ENCODE data around the gene AKAP12. TPM values are rescaled to one million over a fixed set of nuclear protein-coding genes. Genes with fewer than 3 reads are reported as not detected.

Gene AKAP12
- polyA plus RNA-seq, 1 donor (not counting 4 experiments of a cell fraction or from before 2014, with no cell fraction given): 0.56 TPM

DNA sequence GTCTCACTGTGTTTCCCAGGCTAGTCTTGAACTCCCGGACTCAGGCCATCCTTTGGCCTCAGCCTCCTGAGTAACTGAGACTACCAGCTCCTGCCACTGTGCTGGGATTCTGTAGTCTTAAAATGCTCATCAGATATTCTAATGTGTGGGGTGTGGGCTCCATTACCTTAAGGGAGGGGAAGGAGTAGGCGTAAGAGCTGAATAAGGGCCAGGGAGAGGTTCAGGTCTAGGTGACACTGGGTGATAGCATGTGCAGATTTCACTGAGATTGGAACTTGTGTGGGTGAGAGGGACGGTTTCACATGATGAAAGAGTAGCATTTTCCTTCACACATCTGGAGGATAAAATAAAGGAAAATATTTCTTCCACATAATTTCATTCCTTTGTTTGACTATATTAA, 8.5 kb downstream of the AKAP12 start:
- H2AFZ ChIP-seq (ENCODE audit: control insufficient read depth, low read length): no peak overlapping the region
- no peaks in the 10 kb centered on the region for H3K36me3 ChIP-seq (ENCODE audit: control insufficient read depth in 2 of 2, extremely low read depth in 1 of 2, insufficient read depth in 2 of 2, low read length in 2 of 2)
- H3K4me2 ChIP-seq (ENCODE audit: control insufficient read depth, extremely low read depth, insufficient read depth, low read depth, low read length): no peak overlapping the region
- H3K27me3 ChIP-seq (ENCODE audit: control insufficient read depth, extremely low read depth, insufficient read depth, low read length): peaks cover 8% of the 10 kb centered on the region
- TF ChIP-seq EZH2 (IDR thresholded peaks at IDR 0.05; ENCODE audit: low read length) (no peak), CTCF (optimal IDR thresholded peaks at IDR 0.05 in 1 of 3, IDR thresholded peaks at IDR 0.05 in 1 of 3, conservative IDR thresholded peaks at IDR 0.05 in 1 of 3; ENCODE audit: extremely low read depth in 1 of 3, insufficient read depth in 2 of 3, low read length in 3 of 3) (no peak)
- H3K79me2 ChIP-seq (ENCODE audit: control insufficient read depth, insufficient read depth, low read length): no peaks in the 10 kb centered on the region
- H3K9ac ChIP-seq (ENCODE audit: control insufficient read depth, extremely low read depth, insufficient read depth, low read length): no peak overlapping the region
- no peak overlapping the region for H3K27ac ChIP-seq (ENCODE audit: control insufficient read depth, insufficient read depth, low read length)
- no peaks in the 10 kb centered on the region for H4K20me1 ChIP-seq (ENCODE audit: control insufficient read depth, extremely low read depth, insufficient read depth, low read length)
- H3K4me3 ChIP-seq (ENCODE audit: control insufficient read depth in 2 of 3, extremely low read depth in 1 of 3, insufficient read depth in 2 of 3, low read depth in 1 of 3, low read length in 3 of 3): no peak overlapping the region
- DNase-seq (ENCODE audit: low read depth, low spot score): no peak
- dilution Hi-C loops (cut with MboI; ENCODE audit: extremely low pct_ligation_motif_present, low sequenced_read_pairs): no loop called here
- FAIRE-seq: no peak
- no peaks in the 10 kb centered on the region for H3K9me3 ChIP-seq (ENCODE audit: control insufficient read depth, low read depth, low read length)
- no peaks in the 10 kb centered on the region for H3K4me1 ChIP-seq (ENCODE audit: control insufficient read depth, extremely low read depth, insufficient read depth, low read length)
- H3K9me1 ChIP-seq (ENCODE audit: control insufficient read depth, extremely low read depth, insufficient read depth, low read length): no peaks in the 10 kb centered on the region

- Histone ChIP-seq H3K36me3 (ENCODE audit: control insufficient read depth in 2 of 2, extremely low read depth in 1 of 2, insufficient read depth in 2 of 2, low read length in 2 of 2) (no peaks in the 10 kb centered on the region), H3K4me1 (ENCODE audit: control insufficient read depth, extremely low read depth, insufficient read depth, low read length) (no peaks in the 10 kb centered on the region), H2AFZ (ENCODE audit: control insufficient read depth, low read length) (no peak overlapping the region), H3K4me3 (ENCODE audit: control insufficient read depth in 2 of 3, extremely low read depth in 1 of 3, insufficient read depth in 2 of 3, low read depth in 1 of 3, low read length in 3 of 3) (no peak overlapping the region), H3K27ac (ENCODE audit: control insufficient read depth, insufficient read depth, low read length) (no peak overlapping the region), H3K27me3 (ENCODE audit: control insufficient read depth, extremely low read depth, insufficient read depth, low read length) (no peaks in the 10 kb centered on the region), H3K9ac (ENCODE audit: control insufficient read depth, extremely low read depth, insufficient read depth, low read length) (no peak overlapping the region), H4K20me1 (ENCODE audit: control insufficient read depth, extremely low read depth, insufficient read depth, low read length) (no peaks in the 10 kb centered on the region), H3K9me3 (ENCODE audit: control insufficient read depth, low read depth, low read length) (no peaks in the 10 kb centered on the region), H3K9me1 (ENCODE audit: control insufficient read depth, extremely low read depth, insufficient read depth, low read length) (no peaks in the 10 kb centered on the region), H3K4me2 (ENCODE audit: control insufficient read depth, extremely low read depth, insufficient read depth, low read depth, low read length) (no peak overlapping the region), H3K79me2 (ENCODE audit: control insufficient read depth, insufficient read depth, low read length) (no peaks in the 10 kb centered on the region)
- no peak for TF ChIP-seq EZH2 (IDR thresholded peaks at IDR 0.05; ENCODE audit: low read length)
- TF ChIP-seq CTCF (optimal IDR thresholded peaks at IDR 0.05 in 1 of 3, IDR thresholded peaks at IDR 0.05 in 1 of 3, conservative IDR thresholded peaks at IDR 0.05 in 1 of 3; ENCODE audit: extremely low read depth in 1 of 3, insufficient read depth in 2 of 3, low read length in 3 of 3): no peak
- DNase-seq (ENCODE audit: low read depth, low spot score): no peak
- dilution Hi-C loops (cut with MboI; ENCODE audit: extremely low pct_ligation_motif_present, low sequenced_read_pairs): no loop called here
- no peak for FAIRE-seq
Measured at GRCh38 chr6:151252634-151253033, 12.9 kb downstream of the AKAP12 start.
